Hepatocyte (in vitro differentiated cells): ENCODE results near the gene RBM47.

ENCODE experiments used
- EZH2 ChIP-seq: fragments of 200-600 bp; sonication (generic); IDR thresholded peaks from 2 replicates; pipeline ENCODE4 v1.6.1; 2016; ENCODE audit warnings: antibody characterized with exemption, mild to moderate bottlenecking, borderline replicate concordance
- TF ChIP-seq, protein P1 (sequence below): fragments of 200-600 bp; sonication (generic); IDR thresholded peaks from 2 replicates; pipeline ENCODE4 v1.5.1; 2016; ENCODE audit warnings: antibody characterized with exemption, mild to moderate bottlenecking; ENCODE audit not compliant: poor library complexity

DNA sequence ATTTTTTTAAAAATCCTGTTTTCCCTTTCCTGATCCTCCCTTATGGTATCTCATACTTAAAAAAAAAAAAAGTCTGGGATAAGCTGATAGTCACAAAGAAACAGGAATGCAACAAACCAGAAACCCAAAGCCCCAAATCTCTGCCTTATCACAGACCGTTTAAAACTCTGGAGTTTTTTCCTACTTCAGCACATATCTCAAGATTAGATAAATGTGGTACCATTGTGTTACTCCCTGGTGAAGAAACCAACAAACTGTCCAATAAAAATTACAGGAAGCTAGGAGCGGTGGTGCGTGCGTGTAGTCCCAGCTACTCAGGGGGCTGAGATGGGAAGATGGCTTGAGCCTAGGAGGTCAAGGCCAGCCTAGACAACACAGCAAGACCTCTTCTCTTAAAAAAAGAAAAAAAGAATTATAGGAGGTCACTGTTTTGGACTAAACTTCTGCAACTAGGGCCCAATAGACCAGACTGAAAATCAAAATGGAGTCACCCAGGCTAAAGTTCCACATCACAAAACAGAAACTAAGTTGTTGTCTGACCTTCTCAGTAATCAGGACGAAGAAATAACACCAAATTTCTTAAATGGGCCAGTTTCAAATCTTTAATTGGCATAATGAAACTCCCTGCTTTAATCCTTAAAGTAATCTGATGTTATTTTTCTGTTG, 51.9 kb downstream of the RBM47 start:
- TF ChIP-seq, protein P1, sequence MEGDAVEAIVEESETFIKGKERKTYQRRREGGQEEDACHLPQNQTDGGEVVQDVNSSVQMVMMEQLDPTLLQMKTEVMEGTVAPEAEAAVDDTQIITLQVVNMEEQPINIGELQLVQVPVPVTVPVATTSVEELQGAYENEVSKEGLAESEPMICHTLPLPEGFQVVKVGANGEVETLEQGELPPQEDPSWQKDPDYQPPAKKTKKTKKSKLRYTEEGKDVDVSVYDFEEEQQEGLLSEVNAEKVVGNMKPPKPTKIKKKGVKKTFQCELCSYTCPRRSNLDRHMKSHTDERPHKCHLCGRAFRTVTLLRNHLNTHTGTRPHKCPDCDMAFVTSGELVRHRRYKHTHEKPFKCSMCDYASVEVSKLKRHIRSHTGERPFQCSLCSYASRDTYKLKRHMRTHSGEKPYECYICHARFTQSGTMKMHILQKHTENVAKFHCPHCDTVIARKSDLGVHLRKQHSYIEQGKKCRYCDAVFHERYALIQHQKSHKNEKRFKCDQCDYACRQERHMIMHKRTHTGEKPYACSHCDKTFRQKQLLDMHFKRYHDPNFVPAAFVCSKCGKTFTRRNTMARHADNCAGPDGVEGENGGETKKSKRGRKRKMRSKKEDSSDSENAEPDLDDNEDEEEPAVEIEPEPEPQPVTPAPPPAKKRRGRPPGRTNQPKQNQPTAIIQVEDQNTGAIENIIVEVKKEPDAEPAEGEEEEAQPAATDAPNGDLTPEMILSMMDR, result no peak
- no peak for TF ChIP-seq EZH2
